ENCODE measurements around the gene FBXO34. TPM values are rescaled to one million over a fixed set of nuclear protein-coding genes. Genes with fewer than 3 reads are reported as not detected.

Gene FBXO34
- total RNA-seq, 1 donor from 2014 or later, result 29.5 TPM

DNA sequence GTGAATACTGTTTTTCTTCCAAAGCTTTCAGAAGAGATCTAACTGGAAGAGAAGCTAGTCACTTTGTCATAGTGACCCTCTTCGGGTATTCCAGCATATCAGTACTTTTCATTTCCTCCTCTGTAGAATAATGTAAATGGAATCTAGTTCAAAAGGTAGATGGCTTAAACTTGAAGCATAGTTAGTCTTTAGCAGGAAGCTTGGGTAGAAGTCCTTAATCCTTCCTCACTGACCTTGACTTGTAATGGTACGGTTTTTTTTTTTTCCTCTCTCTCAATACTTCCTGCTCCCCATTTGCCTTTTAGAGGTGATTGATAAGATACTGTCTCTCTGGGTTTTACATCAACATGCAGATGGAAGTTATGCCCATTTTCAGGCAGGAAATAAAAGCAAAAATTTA lies 1.7 kb downstream of the FBXO34 start:
- H3K27me3 ChIP-seq (ENCODE audit: control insufficient read depth, insufficient read depth, low read length), result no peaks in the 10 kb centered on the region
- DNase-seq (ENCODE audit: low read depth) (peak; percentile 26), FAIRE-seq (no peak)
- TF ChIP-seq, protein P1, sequence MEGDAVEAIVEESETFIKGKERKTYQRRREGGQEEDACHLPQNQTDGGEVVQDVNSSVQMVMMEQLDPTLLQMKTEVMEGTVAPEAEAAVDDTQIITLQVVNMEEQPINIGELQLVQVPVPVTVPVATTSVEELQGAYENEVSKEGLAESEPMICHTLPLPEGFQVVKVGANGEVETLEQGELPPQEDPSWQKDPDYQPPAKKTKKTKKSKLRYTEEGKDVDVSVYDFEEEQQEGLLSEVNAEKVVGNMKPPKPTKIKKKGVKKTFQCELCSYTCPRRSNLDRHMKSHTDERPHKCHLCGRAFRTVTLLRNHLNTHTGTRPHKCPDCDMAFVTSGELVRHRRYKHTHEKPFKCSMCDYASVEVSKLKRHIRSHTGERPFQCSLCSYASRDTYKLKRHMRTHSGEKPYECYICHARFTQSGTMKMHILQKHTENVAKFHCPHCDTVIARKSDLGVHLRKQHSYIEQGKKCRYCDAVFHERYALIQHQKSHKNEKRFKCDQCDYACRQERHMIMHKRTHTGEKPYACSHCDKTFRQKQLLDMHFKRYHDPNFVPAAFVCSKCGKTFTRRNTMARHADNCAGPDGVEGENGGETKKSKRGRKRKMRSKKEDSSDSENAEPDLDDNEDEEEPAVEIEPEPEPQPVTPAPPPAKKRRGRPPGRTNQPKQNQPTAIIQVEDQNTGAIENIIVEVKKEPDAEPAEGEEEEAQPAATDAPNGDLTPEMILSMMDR (IDR thresholded peaks at IDR 0.05; ENCODE audit: insufficient read depth, low read length, severe bottlenecking), result no peak
- peak overlapping the region; percentile 100 for H3K4me3 ChIP-seq (ENCODE audit: low read depth, low read length)
- no peaks in the 10 kb centered on the region for H3K36me3 ChIP-seq (ENCODE audit: control insufficient read depth, insufficient read depth, low read length)

DNA sequence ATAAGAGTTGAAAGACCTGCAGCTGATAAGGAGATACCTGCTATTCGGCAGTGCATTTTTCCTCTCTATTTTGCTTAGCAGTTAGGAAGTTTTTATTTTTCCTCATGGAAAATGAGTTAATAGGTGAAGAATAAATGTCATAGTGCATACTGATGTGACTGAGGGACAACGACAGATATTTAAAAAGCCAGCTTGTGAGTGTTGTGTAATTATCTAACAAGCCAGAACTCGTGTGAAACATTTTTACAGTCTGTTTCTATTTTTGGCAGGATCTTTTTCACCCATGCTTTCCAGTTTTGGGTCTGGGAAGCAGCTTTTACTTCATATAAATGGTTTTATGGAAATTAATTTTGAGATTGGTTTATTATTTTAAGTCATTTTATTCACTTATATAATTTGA lies 2.9 kb downstream of the FBXO34 start:
- Histone ChIP-seq H3K4me3 (ENCODE audit: low read depth, low read length) (no peak overlapping the region), H3K27me3 (ENCODE audit: control insufficient read depth, insufficient read depth, low read length) (no peaks in the 10 kb centered on the region), H3K36me3 (ENCODE audit: control insufficient read depth, insufficient read depth, low read length) (no peaks in the 10 kb centered on the region)
- DNase-seq (ENCODE audit: low read depth), result peak; percentile 33
- TF ChIP-seq, protein P1 (IDR thresholded peaks at IDR 0.05; ENCODE audit: insufficient read depth, low read length, severe bottlenecking), result no peak
- FAIRE-seq, result no peak

DNA sequence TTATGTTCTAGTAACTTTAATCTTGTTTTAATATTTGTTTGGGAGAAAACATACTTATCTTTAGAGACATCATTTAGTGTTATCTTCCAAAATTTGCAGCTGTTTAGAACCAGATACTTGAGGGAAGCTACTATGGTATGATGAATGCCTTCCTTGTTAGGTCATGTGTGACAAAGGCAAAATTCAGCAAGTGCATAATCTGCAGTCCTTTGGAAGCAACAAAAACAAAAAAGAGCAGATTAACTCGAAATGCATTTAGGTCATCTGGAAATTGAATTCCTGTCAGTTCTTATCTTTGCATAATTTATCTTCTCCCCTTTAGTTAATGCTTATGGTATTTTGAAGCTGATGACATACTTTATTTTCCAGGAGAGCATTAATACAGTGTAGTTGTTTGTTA lies 3.5 kb downstream of the FBXO34 start:
- H3K27me3 ChIP-seq (ENCODE audit: control insufficient read depth, insufficient read depth, low read length), result no peaks in the 10 kb centered on the region
- FAIRE-seq (no peak), DNase-seq (ENCODE audit: low read depth) (peak; percentile 20)
- no peak overlapping the region for H3K4me3 ChIP-seq (ENCODE audit: low read depth, low read length)
- TF ChIP-seq, protein P1 (IDR thresholded peaks at IDR 0.05; ENCODE audit: insufficient read depth, low read length, severe bottlenecking), result no peak
- H3K36me3 ChIP-seq (ENCODE audit: control insufficient read depth, insufficient read depth, low read length), result no peaks in the 10 kb centered on the region

DNA sequence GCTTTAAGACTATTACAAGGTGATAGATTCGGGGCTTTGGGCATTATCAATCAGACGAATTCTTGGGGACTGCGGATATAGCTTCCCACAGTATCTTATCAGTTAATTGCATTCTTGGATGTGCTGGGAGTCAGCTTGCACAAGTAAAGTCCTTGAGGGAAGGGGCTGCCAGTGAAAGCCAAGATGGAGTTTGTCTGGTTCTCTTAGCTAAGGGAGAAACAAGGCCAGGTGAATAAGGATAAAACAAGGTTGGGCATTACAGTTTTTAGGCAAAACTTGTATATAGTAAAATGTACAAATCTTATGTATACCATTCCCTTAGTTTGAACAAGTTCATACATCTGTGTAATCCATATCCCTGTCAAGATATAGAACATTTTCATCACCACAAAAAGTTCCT lies 5.5 kb downstream of the FBXO34 start:
- TF ChIP-seq, protein P1 (IDR thresholded peaks at IDR 0.05; ENCODE audit: insufficient read depth, low read length, severe bottlenecking), result no peak
- H3K27me3 ChIP-seq (ENCODE audit: control insufficient read depth, insufficient read depth, low read length), result no peaks in the 10 kb centered on the region
- DNase-seq (ENCODE audit: low read depth) (no peak), FAIRE-seq (no peak)
- H3K4me3 ChIP-seq (ENCODE audit: low read depth, low read length), result no peak overlapping the region
- H3K36me3 ChIP-seq (ENCODE audit: control insufficient read depth, insufficient read depth, low read length), result no peaks in the 10 kb centered on the region

DNA sequence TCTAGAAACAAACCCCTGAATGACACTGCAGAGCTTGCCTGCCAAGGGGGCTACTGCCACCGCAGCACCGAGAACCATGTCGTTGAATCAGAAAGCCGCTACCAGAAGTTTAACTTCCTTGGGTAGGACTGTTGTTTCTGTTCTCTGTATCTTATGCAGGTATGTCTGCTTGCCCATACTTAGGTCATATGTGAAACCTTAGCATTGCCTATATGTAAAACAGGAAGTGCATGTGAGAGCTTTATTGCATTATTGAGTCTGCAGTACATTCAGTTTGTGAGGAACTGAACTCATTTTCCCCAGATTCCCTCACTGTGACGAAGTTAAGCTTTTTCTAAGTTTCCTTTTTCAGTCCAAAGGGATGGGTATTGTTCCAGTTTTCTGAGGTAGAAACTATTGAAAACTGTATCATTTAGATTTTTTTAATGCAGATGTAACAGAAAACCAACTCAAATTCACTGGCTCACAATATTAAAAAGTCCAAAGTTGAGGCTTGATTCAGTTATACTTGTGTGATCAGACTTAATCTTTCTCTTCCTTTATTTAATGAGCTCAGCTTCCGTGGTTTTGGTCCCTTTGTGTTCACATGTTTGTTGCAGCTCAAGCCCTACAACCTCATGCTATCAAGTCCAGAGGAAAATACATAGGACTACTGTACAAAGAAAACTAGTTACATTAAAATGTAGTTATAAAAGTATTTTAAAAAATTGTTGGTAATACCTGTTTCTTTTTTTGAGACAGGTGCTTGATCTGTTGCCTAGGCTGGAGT lies 6.9 kb downstream of the FBXO34 start:
- Histone ChIP-seq H3K27me3 (ENCODE audit: control insufficient read depth, insufficient read depth, low read length) (no peaks in the 10 kb centered on the region), H3K4me3 (ENCODE audit: low read depth, low read length) (no peak overlapping the region), H3K36me3 (ENCODE audit: control insufficient read depth, insufficient read depth, low read length) (no peaks in the 10 kb centered on the region)
- no peak for FAIRE-seq
- TF ChIP-seq, protein P1 (IDR thresholded peaks at IDR 0.05; ENCODE audit: insufficient read depth, low read length, severe bottlenecking), result no peak
- DNase-seq (ENCODE audit: low read depth), result peak; percentile 12

DNA sequence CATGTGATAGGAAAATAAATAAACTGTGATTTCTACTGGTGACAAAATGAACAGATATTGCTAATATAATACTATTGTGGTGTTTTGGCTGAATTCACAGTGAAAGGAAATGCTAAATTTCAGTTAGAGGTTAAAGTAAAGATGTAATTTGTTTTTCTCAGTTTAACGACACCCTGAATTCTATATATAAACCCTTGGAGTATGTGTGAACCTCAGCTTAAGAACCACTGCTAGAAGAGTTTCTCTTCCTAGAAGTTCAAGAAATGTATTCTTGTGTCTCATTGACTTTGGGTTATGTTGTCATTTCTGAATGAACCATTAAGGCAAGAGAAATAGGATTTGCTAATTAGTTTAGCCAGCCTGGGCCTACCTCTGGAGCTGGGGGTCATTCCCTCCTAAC lies 8.2 kb downstream of the FBXO34 start:
- FAIRE-seq (no peak), DNase-seq (ENCODE audit: low read depth) (no peak)
- Histone ChIP-seq H3K36me3 (ENCODE audit: control insufficient read depth, insufficient read depth, low read length) (no peaks in the 10 kb centered on the region), H3K4me3 (ENCODE audit: low read depth, low read length) (no peak overlapping the region), H3K27me3 (ENCODE audit: control insufficient read depth, insufficient read depth, low read length) (no peaks in the 10 kb centered on the region)
- TF ChIP-seq, protein P1 (IDR thresholded peaks at IDR 0.05; ENCODE audit: insufficient read depth, low read length, severe bottlenecking), result no peak
